Stimulated activated CD4-positive, alpha-beta T cell treated with anti-CD3 and anti-CD28 coated beads, Interleukin-4, amount 100 ng/mL, for 1 hour (primary cell): ENCODE results near the gene TBK1.

Source experiments
- DNase-seq: peaks from one replicate; pipeline ENCODE4 v3.0.0-alpha.2; 2020

The TBK1 gene

GRCh38 chr12:64452559-64453329 is 824 bp downstream of the TBK1 start:
- DNase-seq = no peak

- DNase-seq = no peak
These were observed 3.6 kb downstream of the TBK1 start for GRCh38 chr12:64455506-64455905.

GRCh38 chr12:64456119-64456518 is 4.2 kb downstream of the TBK1 start:
- DNase-seq = no peak

GRCh38 chr12:64457032-64457431 is 5.1 kb downstream of the TBK1 start:
- no peak for DNase-seq

GRCh38 chr12:64457466-64457865 is 5.5 kb downstream of the TBK1 start:
- DNase-seq = no peak

GRCh38 chr12:64457923-64458322 is 6.0 kb downstream of the TBK1 start:
- no peak for DNase-seq

GRCh38 chr12:64459394-64459891 is 7.5 kb downstream of the TBK1 start:
- DNase-seq = no peak

GRCh38 chr12:64461634-64462414 is 9.9 kb downstream of the TBK1 start:
- DNase-seq = no peak

GRCh38 chr12:64466178-64466577 is 14.3 kb downstream of the TBK1 start:
- no peak for DNase-seq

GRCh38 chr12:64468966-64469365 is 17.0 kb downstream of the TBK1 start:
- no peak for DNase-seq

- no peak for DNase-seq
These were observed 17.7 kb downstream of the TBK1 start for GRCh38 chr12:64469455-64470142.

GRCh38 chr12:64470495-64470894 is 18.6 kb downstream of the TBK1 start:
- no peak for DNase-seq

GRCh38 chr12:64473176-64473575 is 21.3 kb downstream of the TBK1 start:
- DNase-seq = no peak

GRCh38 chr12:64475518-64475917 is 23.6 kb downstream of the TBK1 start:
- DNase-seq = no peak

- DNase-seq = no peak
These were observed 24.9 kb downstream of the TBK1 start for GRCh38 chr12:64476844-64477243.

- DNase-seq = no peak
These were observed 26.7 kb downstream of the TBK1 start for GRCh38 chr12:64478661-64479060.

GRCh38 chr12:64480148-64480547 is 28.2 kb downstream of the TBK1 start:
- no peak for DNase-seq

GRCh38 chr12:64486657-64487056 is 34.7 kb downstream of the TBK1 start:
- no peak for DNase-seq

GRCh38 chr12:64491718-64492117 is 39.8 kb downstream of the TBK1 start:
- no peak for DNase-seq

GRCh38 chr12:64493513-64493912 is 41.6 kb downstream of the TBK1 start:
- no peak for DNase-seq

- no peak for DNase-seq
These were observed 43.2 kb downstream of the TBK1 start for GRCh38 chr12:64494998-64495729.

- DNase-seq = no peak
These were observed 45.0 kb downstream of the TBK1 start for GRCh38 chr12:64496839-64497400.

- DNase-seq = no peak
These were observed 45.6 kb downstream of the TBK1 start for GRCh38 chr12:64497484-64497883.
